Activated CD4-positive, alpha-beta memory T cell treated with anti-CD3 and anti-CD28 coated beads, Interleukin-2, amount 10 ng/mL, durations not matched to agents 7 days and 5 days (primary cell): ENCODE data around the gene CRYBB3. TPM values are rescaled to one million over a fixed set of nuclear protein-coding genes. Genes with fewer than 3 reads are reported as not detected.

Source experiments
- CTCF ChIA-PET: fragments of 350-600 bp; sonication (Branson Sonifier 250); formaldehyde crosslinking; loops from one replicate; lab custom pipeline; 2021; ENCODE audit warnings: antibody characterized with exemption, inconsistent platforms; lab: Charles Lee
- POLR2A ChIA-PET: fragments of 350-600 bp; sonication (Branson Sonifier 250); formaldehyde crosslinking; loops from one replicate; lab custom pipeline; 2021; ENCODE audit warnings: antibody characterized with exemption; lab: Charles Lee
- DNase-seq: peaks from one replicate; pipeline ENCODE4 v3.0.0-alpha.2; 2020
- H3K27ac Mint-ChIP-seq: one replicate; pipeline ENCODE4 v1.8.0; 2021; ENCODE audit warnings: mild to moderate bottlenecking, mixed read lengths
- H3K27me3 Mint-ChIP-seq: one replicate; pipeline ENCODE4 v1.8.0; 2021; ENCODE audit warnings: mixed read lengths
- H3K36me3 Mint-ChIP-seq: one replicate; pipeline ENCODE4 v1.8.0; 2021; ENCODE audit warnings: low read depth, mixed read lengths
- H3K4me1 Mint-ChIP-seq: one replicate; pipeline ENCODE4 v1.8.0; 2021; ENCODE audit warnings: mixed read lengths
- H3K4me3 Mint-ChIP-seq: one replicate; pipeline ENCODE4 v1.8.0; 2021; ENCODE audit warnings: mild to moderate bottlenecking, mixed read lengths
- H3K9me3 Mint-ChIP-seq: one replicate; pipeline ENCODE4 v1.8.0; 2021; ENCODE audit warnings: mixed read lengths
- total RNA-seq, 2 experiments: library from RNA; stranded (reverse); gene quantifications; one replicate each; pipeline ENCODE4 v1.2.3, GENCODE V29; 2021

The CRYBB3 gene
- under 1 TPM in 1 of 2 experiments, not detected in 1; 0.40 TPM for total RNA-seq

GRCh38 chr22:25199731-25200520, at the start of gene CRYBB3:
Gene CRYBB3 (plus strand): TSS chr22:25199858. CDS start chr22:25201397, 1,539 bp downstream.
- H3K27ac Mint-ChIP-seq: no peak within 1 kb of the TSS
- no peak within 1 kb of the TSS for H3K4me3 Mint-ChIP-seq
- ChIA-PET POLR2A (no interaction called here), CTCF (interaction anchor here (0.5 kb wide), 1 partner anchor 11 kb away, joined by 5 read pairs; no protein-coding TSS in a partner anchor)
- no peaks in the 10 kb centered on the region for H3K27me3 Mint-ChIP-seq
- H3K9me3 Mint-ChIP-seq: no peaks in the 10 kb centered on the region
- peaks cover 2% of the 10 kb centered on the region for H3K4me1 Mint-ChIP-seq
- H3K36me3 Mint-ChIP-seq: peaks cover 5% of the 10 kb centered on the region
- no peak for DNase-seq

DNA sequence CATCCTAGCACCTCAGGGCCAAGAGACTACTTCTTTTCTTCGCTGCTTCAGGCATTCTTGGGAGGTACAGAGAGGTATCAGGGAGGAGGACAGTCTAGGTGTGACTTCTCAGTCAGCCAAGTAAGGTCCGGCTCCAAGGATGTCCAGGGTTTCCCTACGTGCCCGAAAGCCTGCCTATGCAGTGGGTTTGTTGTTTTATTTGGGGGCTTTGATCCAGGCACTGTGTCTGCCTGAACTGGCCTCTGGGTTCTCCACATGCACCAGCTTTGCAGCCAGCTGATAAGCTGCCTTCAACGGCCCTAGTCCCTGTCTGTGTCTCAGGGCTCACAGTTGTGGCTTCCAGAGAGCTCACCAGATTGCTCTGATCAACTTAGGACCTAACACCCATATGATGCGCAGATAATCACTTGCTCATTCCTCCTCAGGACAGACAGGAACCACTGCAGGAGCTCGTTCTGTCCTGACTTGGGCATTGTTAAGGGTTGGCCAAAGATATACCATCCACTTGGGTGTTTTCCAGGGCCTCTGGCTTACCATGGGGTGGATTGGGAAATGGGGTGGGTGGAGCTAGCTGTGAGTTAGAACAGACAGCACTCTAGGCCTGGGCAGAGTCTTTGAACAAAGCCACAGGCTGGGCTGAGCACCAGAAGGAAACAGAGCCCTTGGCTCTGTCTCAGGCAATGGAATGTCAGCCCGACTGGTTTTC, 45.5 kb upstream of the CRYBB3 start:
- no peak for DNase-seq
- Mint-ChIP-seq H3K4me1 (no peaks in the 10 kb centered on the region), H3K27me3 (no peaks in the 10 kb centered on the region), H3K4me3 (no peak overlapping the region), H3K27ac (no peak overlapping the region), H3K9me3 (no peaks in the 10 kb centered on the region), H3K36me3 (no peaks in the 10 kb centered on the region)
- ChIA-PET CTCF (interaction anchor here (1.4 kb wide), 1 partner anchor 49 kb away, joined by 3 read pairs; no protein-coding TSS in a partner anchor), POLR2A (no interaction called here)

DNA sequence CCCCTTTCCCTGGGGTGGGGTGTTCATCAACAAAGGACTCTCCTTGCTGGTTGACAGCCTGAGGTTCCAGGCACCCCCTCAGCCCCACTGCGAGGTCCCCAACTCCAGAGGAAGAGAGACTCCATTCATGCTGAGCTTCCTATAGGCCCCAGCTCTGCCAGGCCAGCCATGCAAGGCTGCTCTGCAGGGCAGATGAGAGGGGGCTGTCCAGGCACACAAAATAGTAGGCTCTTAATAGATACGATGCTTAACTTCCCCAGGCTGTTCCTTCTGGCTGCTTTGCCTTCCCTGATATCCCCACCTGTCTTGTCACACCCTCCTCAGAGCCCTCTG, 45.0 kb upstream of the CRYBB3 start:
- DNase-seq: no peak
- ChIA-PET CTCF (interaction anchor here (1.4 kb wide), 1 partner anchor 48 kb away, joined by 3 read pairs; no protein-coding TSS in a partner anchor), POLR2A (no interaction called here)
- H3K27ac Mint-ChIP-seq: no peak overlapping the region
- no peaks in the 10 kb centered on the region for H3K36me3 Mint-ChIP-seq
- no peaks in the 10 kb centered on the region for H3K9me3 Mint-ChIP-seq
- H3K27me3 Mint-ChIP-seq: no peaks in the 10 kb centered on the region
- no peak overlapping the region for H3K4me3 Mint-ChIP-seq
- H3K4me1 Mint-ChIP-seq: no peaks in the 10 kb centered on the region

- CTCF ChIA-PET: no interaction called here
- H3K27me3 Mint-ChIP-seq: no peaks in the 10 kb centered on the region
- H3K9me3 Mint-ChIP-seq: no peaks in the 10 kb centered on the region
- H3K36me3 Mint-ChIP-seq: no peaks in the 10 kb centered on the region
- no peak for DNase-seq
- H3K4me3 Mint-ChIP-seq: no peak overlapping the region
- no peak overlapping the region for H3K27ac Mint-ChIP-seq
- POLR2A ChIA-PET: no interaction called here
- H3K4me1 Mint-ChIP-seq: no peaks in the 10 kb centered on the region
Measured at GRCh38 chr22:25156736-25157135, 42.9 kb upstream of the CRYBB3 start.

- no peaks in the 10 kb centered on the region for H3K9me3 Mint-ChIP-seq
- no peak overlapping the region for H3K27ac Mint-ChIP-seq
- no peaks in the 10 kb centered on the region for H3K36me3 Mint-ChIP-seq
- H3K4me1 Mint-ChIP-seq: no peaks in the 10 kb centered on the region
- CTCF ChIA-PET: no interaction called here
- POLR2A ChIA-PET: no interaction called here
- H3K4me3 Mint-ChIP-seq: no peak overlapping the region
- DNase-seq: no peak
- no peaks in the 10 kb centered on the region for H3K27me3 Mint-ChIP-seq
Measured at GRCh38 chr22:25159028-25159427, 40.6 kb upstream of the CRYBB3 start.

- Mint-ChIP-seq H3K27me3 (no peaks in the 10 kb centered on the region), H3K9me3 (no peaks in the 10 kb centered on the region), H3K4me3 (no peak overlapping the region), H3K36me3 (no peaks in the 10 kb centered on the region), H3K4me1 (no peaks in the 10 kb centered on the region), H3K27ac (no peak overlapping the region)
- DNase-seq: no peak
- POLR2A ChIA-PET: no interaction called here
- CTCF ChIA-PET: no interaction called here
Measured at GRCh38 chr22:25160120-25160996, 39.3 kb upstream of the CRYBB3 start.

DNA sequence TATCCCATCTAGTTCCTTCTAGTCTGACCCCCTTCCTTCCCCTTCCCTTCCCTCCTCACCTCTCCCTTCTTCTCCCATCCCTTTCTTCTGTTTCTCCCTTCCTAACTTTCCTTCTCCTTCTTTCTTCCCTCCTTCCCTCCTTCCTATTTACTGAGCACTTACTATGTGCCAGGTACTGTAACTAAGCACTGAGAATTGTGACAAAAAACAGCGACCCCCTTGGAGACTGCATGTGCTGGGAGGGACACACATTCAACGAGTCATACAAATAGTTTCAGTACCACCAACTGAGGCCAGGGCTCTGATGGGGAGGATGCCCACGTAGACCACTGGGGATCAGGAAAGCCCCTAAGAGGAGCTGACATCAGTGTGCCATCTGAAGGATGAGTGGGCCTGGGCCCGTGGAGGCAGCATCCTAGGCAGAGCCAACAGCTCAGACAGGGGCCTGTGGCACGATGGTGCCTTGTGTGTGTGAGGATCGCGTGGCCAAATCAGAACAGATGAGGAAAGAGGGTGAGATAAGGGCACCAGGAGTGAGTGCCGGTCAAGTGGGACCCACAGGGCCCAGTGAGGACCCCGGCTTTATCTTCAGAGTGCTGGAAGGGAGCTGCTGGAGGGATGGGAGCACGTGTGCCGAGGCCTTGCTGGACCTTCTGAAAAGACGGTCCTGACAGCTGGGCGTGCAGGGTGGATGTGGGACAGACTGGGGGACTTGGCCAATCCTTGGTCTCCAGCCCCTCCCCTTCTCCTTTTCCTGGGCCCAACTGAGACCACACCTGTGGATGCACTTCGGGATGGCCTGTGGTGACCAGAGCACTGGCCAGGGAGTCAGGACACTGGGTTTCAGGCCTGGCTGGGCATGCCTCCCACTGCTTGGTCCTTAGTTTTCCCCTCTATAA, 38.4 kb upstream of the CRYBB3 start:
- no peaks in the 10 kb centered on the region for H3K9me3 Mint-ChIP-seq
- POLR2A ChIA-PET: no interaction called here

GRCh38 chr22:25161916-25162530, 37.6 kb upstream of the CRYBB3 start:
- no peak for DNase-seq
- Mint-ChIP-seq H3K9me3 (no peaks in the 10 kb centered on the region), H3K27me3 (no peaks in the 10 kb centered on the region), H3K36me3 (no peaks in the 10 kb centered on the region), H3K4me1 (no peaks in the 10 kb centered on the region), H3K27ac (no peak overlapping the region), H3K4me3 (no peak overlapping the region)
- POLR2A ChIA-PET: no interaction called here
- CTCF ChIA-PET: interaction anchor here (0.6 kb wide), 1 partner anchor 73 kb away, joined by 3 read pairs; no protein-coding TSS in a partner anchor

More for the DNA sequence above, 38.4 kb upstream of the CRYBB3 start:
- DNase-seq: no peak
- H3K4me3 Mint-ChIP-seq: no peak overlapping the region
- no peaks in the 10 kb centered on the region for H3K4me1 Mint-ChIP-seq
- CTCF ChIA-PET: no interaction called here
- H3K36me3 Mint-ChIP-seq: no peaks in the 10 kb centered on the region
- no peaks in the 10 kb centered on the region for H3K27me3 Mint-ChIP-seq
- no peak overlapping the region for H3K27ac Mint-ChIP-seq

DNA sequence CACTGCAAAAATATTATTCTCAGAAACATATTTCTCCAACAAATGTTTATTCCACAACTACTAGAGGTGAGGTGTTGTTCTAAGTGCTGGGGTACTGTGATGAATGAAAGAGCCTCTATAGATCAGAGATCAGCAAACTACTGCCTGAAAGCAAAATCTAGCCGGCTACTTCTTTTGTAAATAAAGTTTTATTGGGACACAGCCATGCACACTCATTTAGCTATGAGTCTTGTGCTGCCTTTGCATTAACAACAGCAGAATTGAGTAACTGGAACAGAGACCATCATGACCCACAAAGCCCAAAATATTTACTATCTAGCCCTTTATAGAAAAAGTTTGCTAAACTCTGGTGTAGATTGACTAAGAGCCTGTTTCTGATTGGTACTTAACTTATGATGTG, 37.1 kb upstream of the CRYBB3 start:
- ChIA-PET POLR2A (no interaction called here), CTCF (interaction anchor here (0.6 kb wide), 1 partner anchor 72 kb away, joined by 3 read pairs; no protein-coding TSS in a partner anchor)
- Mint-ChIP-seq H3K27me3 (no peaks in the 10 kb centered on the region), H3K9me3 (no peaks in the 10 kb centered on the region), H3K4me3 (no peak overlapping the region), H3K27ac (no peak overlapping the region), H3K4me1 (no peaks in the 10 kb centered on the region), H3K36me3 (no peaks in the 10 kb centered on the region)
- no peak for DNase-seq

DNA sequence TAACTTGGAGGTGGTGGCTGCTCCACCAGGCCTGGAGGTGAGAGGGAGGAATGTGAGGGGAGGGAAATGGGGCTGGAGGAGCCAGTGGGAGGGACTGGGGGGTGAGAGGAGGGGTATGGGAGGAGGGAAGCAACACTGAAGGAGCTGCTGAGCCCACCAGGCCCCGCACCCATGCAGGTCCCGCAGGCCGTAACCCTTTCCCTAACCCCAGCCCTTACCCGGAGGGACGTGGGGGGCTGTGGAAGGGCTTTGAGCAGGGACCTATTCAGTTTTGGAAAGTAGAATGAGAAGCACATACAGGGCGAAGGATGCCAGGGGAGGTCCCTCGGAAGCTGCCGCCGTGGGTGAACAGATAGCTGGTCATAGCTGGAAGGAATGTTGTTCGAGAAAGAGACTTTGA, 33.9 kb upstream of the CRYBB3 start:
- Mint-ChIP-seq H3K27me3 (no peaks in the 10 kb centered on the region), H3K36me3 (no peaks in the 10 kb centered on the region), H3K4me3 (no peak overlapping the region), H3K27ac (no peak overlapping the region), H3K4me1 (no peaks in the 10 kb centered on the region), H3K9me3 (no peaks in the 10 kb centered on the region)
- DNase-seq: no peak
- ChIA-PET CTCF (no interaction called here), POLR2A (no interaction called here)

- POLR2A ChIA-PET: interaction anchor here (1.1 kb wide), 1 partner anchor 10 kb away, joined by 3 read pairs; no protein-coding TSS in a partner anchor
Measured at GRCh38 chr22:25166266-25167040, 33.2 kb upstream of the CRYBB3 start.

More at GRCh38 chr22:25166266-25167040, 33.2 kb upstream of the CRYBB3 start:
- Mint-ChIP-seq H3K36me3 (no peaks in the 10 kb centered on the region), H3K27ac (no peak overlapping the region), H3K27me3 (no peaks in the 10 kb centered on the region), H3K4me3 (no peak overlapping the region), H3K9me3 (no peaks in the 10 kb centered on the region), H3K4me1 (no peaks in the 10 kb centered on the region)
- CTCF ChIA-PET: interaction anchor here (0.9 to 1.0 kb wide), 2 partner anchors 227 to 319 kb away, joined by 3 read pairs; no protein-coding TSS in a partner anchor
- DNase-seq: no peak
